ENCODE data around the gene SMAD6.

GRCh38 chr15:66789029-66790025, 87.3 kb downstream of the SMAD6 start:
- TF ChIP-seq CTCF (conservative IDR thresholded peaks at IDR 0.05; ENCODE audit: low read length) = peak; percentile 62
- no peak for TF ChIP-seq EZH2phosphoT487 (IDR thresholded peaks at IDR 0.05; ENCODE audit: borderline replicate concordance)
